GM13976 (cell line): ENCODE results near the gene PSTPIP2.

ENCODE experiments used
- DNase-seq: peaks from one replicate; pipeline ENCODE4 v3.0.0; 2012; ENCODE audit warnings: low spot score
- in situ Hi-C: fragments of 300-500 bp; cut with MboI; formaldehyde crosslinking; loops from one replicate; pipeline ENCODE4 v1.12.0; 2022; ENCODE audit warnings: low sequenced_read_pairs, mixed read lengths, inconsistent platforms; ENCODE audit not compliant: unreplicated experiment
- TF ChIP-seq, protein P1 (sequence below): IDR thresholded peaks from 2 replicates; pipeline ENCODE4 v1.5.1; 2012; ENCODE audit warnings: borderline replicate concordance, mild to moderate bottlenecking; ENCODE audit not compliant: insufficient read depth; ENCODE audit errors: extremely low read depth, missing control alignments, control extremely low read depth

The PSTPIP2 gene

DNA sequence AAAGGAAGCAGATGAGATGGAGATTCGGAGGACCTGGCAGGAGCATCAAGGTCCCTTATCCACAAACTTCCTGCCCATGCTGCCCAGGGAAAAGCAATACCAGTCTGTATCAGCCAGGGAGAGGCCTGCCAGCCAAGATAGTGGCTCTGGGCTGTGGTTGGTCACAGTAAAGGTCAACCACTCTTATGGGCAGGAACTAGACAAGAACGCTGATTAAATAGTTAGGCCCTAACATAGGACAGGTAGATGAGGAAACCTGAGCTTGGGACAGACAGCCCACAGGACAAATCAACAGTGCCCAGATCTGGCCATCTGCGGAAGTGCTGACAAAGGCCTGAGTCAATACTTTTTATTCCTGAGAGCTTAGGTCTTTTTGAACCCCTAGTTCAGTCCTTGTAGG lies 10.7 kb downstream of the PSTPIP2 start:
- in situ Hi-C loops: no loop called here
- no peak for DNase-seq
- TF ChIP-seq, protein P1, sequence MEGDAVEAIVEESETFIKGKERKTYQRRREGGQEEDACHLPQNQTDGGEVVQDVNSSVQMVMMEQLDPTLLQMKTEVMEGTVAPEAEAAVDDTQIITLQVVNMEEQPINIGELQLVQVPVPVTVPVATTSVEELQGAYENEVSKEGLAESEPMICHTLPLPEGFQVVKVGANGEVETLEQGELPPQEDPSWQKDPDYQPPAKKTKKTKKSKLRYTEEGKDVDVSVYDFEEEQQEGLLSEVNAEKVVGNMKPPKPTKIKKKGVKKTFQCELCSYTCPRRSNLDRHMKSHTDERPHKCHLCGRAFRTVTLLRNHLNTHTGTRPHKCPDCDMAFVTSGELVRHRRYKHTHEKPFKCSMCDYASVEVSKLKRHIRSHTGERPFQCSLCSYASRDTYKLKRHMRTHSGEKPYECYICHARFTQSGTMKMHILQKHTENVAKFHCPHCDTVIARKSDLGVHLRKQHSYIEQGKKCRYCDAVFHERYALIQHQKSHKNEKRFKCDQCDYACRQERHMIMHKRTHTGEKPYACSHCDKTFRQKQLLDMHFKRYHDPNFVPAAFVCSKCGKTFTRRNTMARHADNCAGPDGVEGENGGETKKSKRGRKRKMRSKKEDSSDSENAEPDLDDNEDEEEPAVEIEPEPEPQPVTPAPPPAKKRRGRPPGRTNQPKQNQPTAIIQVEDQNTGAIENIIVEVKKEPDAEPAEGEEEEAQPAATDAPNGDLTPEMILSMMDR: no peak

DNA sequence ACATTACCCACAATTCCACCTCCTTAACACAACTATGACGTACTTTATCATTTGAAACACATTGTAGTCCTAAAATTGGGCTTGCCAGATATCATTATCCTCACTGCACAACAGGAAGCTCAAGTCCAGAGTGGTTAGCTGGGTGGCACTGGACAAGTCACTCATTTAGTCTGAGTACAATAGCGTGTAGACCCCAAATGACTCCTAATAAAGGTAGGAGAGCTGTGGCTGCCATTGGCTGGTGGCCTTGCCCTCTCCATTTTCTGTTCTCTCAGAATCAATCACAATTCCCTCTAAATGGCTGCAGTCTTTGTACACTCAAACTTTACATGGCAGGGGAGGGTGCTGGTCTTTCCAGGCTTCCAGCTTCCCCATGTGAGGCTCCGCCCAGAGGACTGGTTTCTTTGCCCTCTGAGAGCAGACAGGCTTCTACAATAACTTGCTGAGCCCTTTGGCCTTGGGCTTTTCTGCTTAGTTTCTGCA lies 11.7 kb downstream of the PSTPIP2 start:
- in situ Hi-C loops: no loop called here
- no peak for DNase-seq
- TF ChIP-seq, protein P1: no peak

DNA sequence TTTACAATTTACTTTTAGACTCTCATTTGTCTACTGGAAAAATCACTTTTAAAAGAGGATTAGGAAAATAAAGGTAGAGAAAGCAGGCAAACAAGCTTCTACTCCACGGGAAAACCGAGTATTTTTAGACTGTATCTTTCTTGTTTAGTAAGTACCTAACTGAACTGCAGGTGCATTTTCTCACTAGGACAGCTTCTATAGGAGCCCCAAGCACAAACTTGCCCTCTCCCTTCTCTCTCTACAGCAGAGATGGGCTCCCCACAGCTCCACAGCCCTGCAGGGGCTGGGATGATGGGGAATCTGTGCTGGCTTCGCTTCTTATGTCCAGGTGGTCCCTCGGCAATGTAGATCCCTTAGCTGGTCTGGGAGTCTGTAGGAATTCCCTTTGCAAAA lies 16.2 kb downstream of the PSTPIP2 start:
- in situ Hi-C loops: no loop called here
- TF ChIP-seq, protein P1: no peak
- DNase-seq: no peak

DNA sequence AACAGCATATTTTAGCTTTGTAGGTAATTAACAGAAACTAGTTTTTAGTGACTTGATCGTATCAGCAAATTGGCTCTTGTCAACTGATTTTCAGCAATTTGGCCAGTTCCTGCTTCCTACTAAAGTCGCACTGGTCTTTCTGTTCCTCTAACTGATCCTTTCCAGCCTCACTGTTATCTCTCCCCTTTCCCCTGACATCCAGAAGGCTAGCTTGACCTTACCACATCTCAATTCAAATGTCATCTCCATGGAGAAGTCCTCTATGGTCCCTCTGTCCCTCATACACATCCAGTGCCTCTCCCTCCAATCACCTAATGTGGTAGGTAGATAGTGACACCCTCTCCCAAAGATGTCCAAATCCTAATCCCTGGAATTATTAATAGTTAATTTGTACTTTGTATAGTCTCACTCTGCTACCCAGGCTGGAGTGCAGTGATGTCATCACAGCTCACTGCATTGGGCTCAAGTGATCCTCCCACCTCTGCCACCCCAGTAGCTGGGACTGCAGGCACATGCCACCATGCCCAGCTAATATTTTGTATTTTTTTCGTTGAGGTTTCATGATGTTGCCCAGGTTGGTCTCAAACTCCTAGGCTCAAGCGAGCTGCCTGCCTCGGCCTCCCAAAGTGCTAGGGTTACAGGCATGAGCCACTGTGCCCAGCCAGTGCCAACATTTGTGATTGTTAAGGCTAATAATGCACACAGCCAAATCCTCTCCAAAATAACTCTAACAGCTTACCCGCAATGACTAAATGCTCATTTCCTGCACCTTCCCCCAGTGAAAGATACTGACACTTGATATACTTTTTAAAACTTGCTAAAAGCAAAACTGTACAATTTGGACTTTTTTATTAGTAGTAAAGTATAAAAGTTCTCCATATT lies 16.9 kb downstream of the PSTPIP2 start:
- DNase-seq: peak; percentile 53
- in situ Hi-C loops: no loop called here
- TF ChIP-seq, protein P1: no peak

DNA sequence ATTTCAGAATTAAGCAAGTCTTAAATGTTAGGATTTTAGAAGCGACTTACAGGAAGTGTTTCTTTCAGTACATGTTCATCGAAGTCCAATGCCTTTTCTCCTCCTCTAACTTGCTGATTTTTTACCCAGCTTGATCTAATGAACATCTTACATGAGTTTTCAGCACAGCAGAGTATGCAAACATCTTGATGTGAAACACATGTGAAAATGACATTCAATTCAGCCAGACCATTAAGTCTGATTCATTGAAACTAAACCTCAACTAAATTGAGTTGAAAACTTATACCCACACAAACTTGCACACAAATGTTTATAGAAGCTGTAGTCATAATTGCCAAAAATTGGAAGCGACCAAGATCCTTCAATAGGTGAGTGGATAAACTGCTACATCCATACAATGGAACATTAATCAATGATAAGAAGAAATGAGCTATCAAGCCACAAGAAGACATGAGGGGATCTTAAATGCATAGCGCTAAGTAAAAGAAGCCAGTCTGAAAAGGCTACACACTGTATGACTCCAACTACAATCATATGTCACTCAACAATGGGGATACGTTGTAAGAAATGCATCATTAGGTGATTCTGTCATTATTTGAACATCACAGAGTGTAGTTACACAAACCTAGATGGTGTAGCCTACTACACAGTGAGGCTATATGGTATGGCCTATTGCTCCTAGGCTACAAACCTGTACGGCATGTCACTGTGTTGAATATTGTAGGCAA lies 18.5 kb downstream of the PSTPIP2 start:
- TF ChIP-seq, protein P1: no peak
- in situ Hi-C loops: no loop called here
- no peak for DNase-seq

DNA sequence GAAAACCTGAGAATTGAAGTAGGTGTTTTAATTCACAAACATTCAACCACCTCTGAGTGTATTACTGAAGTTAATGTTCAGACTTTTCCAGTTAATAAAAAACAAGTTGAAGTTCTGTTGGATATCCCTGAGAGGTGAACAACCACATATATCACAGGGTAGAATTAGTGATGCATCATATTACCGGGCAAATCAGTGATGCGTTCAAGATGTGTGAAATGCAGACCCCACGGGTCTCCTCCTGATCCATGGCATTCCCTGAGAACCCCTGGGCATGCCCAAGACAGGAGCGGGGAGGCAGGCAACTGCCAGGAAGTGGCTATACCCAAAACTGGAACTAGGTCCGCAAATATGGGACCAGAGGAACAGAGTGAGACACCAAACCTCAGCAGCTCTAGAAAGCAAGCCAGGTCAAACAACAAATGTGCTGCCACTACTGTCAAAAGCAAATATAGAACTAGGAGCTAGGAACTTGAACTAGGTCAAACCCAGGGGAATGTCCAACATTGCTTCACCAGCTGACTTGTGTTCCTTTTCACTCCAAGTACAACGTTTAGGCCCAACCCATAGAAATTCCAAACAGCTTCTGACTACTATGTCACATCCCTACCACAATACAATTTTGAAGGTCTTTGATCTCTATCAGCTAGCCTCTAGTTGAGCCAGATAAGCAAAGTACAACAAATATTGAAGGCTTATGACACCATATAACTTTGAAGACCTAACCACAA lies 20.2 kb downstream of the PSTPIP2 start:
- in situ Hi-C loops: no loop called here

More for the DNA sequence above, 20.2 kb downstream of the PSTPIP2 start:
- TF ChIP-seq, protein P1: no peak
- DNase-seq: no peak
